GM12878 (cell line): ENCODE data around the gene TMEM163. TPM values are rescaled to one million over a fixed set of nuclear protein-coding genes. Genes with fewer than 3 reads are reported as not detected.

Experiments used
- ATAC-seq: fragments of 200-7000 bp; cut with Tn5 transposase; 3 replicates; pipeline ENCODE4 v1.9.1; 2020; ENCODE audit warnings: mild to moderate bottlenecking, moderate library complexity
- BruUV-seq: library from RNA; stranded (reverse); fragments of 400-500 nt; replicated peaks from 2 replicates; lab custom pipeline; 2021; lab: Mats Ljungman, UMichigan
- CTCF ChIA-PET: fragments of 300-600 bp; sonication (Branson Sonifier 250); formaldehyde crosslinking; extraction: SDS; loops from one replicate; lab custom pipeline; 2021; ENCODE audit warnings: inconsistent platforms; lab: Yijun Ruan, JAX
- POLR2A ChIA-PET: fragments of 350-600 bp; formaldehyde crosslinking; extraction: SDS; loops from one replicate; lab custom pipeline; 2021; ENCODE audit warnings: inconsistent platforms; lab: Charles Lee
- RAD21 ChIA-PET: fragments of 300-600 bp; sonication (Branson Sonifier 250); formaldehyde crosslinking; loops from one replicate; lab custom pipeline; 2023; ENCODE audit warnings: antibody characterized with exemption; ENCODE audit not compliant: unreplicated experiment; lab: Charles Lee
- SMC1A ChIA-PET: fragments of 300-600 bp; sonication (Branson Sonifier 250); formaldehyde crosslinking; loops from one replicate; lab custom pipeline; 2023; ENCODE audit not compliant: unreplicated experiment, uncharacterized antibody; lab: Charles Lee
- DNase-seq: peaks from one replicate; pipeline ENCODE4 v3.0.0-alpha.2; 2011; ENCODE audit warnings: low read depth, low spot score
- FAIRE-seq: peaks from 3 replicates; lab custom pipeline; 2011; peaks lifted over from hg19 to GRCh38; lab: Jason Lieb, UNC
- H2AFZ ChIP-seq: 2 replicates; pipeline ENCODE4 v1.6.0; 2011; ENCODE audit warnings: low read depth, low read length, control low read depth; ENCODE audit not compliant: control insufficient read depth
- H3K27ac ChIP-seq: 2 replicates; pipeline ENCODE4 v1.5.1; 2011; ENCODE audit warnings: control low read depth; ENCODE audit not compliant: control insufficient read depth, insufficient read depth
- H3K27me3 ChIP-seq, 2 experiments: replicated peaks in 1 of 2; 2 replicates each; pipeline versions ENCODE4 v1.6.0 to v1.6.1; 2011; ENCODE audit warnings: low read length in 1 of 2; ENCODE audit not compliant: control insufficient read depth in 2 of 2, insufficient read depth in 2 of 2
- H3K36me3 ChIP-seq, 2 experiments: 2 replicates each; pipeline ENCODE4 v1.5.1; 2011; ENCODE audit warnings: low read length in 1 of 2; ENCODE audit not compliant: control insufficient read depth in 2 of 2, insufficient read depth in 2 of 2
- H3K4me1 ChIP-seq: 2 replicates; pipeline ENCODE4 v1.6.1; 2011; ENCODE audit warnings: mild to moderate bottlenecking, low read length, moderate library complexity, mixed read lengths; ENCODE audit not compliant: control insufficient read depth, insufficient read depth
- H3K4me2 ChIP-seq: 2 replicates; pipeline ENCODE4 v1.6.0; 2011; ENCODE audit warnings: control low read depth; ENCODE audit not compliant: control insufficient read depth, insufficient read depth
- H3K4me3 ChIP-seq: fragments of 200-600 bp; sonication (generic); 2 replicates; pipeline ENCODE4 v1.5.1; 2016
- H3K79me2 ChIP-seq: 2 replicates; pipeline ENCODE4 v1.6.0; 2011; ENCODE audit warnings: low read length; ENCODE audit not compliant: control insufficient read depth, insufficient read depth
- H3K9ac ChIP-seq: 2 replicates; pipeline ENCODE4 v1.8.0; 2011; ENCODE audit warnings: low read length, control low read depth, mixed read lengths; ENCODE audit not compliant: control insufficient read depth, insufficient read depth
- H3K9me3 ChIP-seq: replicated peaks from 3 replicates; pipeline ENCODE4 v1.5.1; 2011; ENCODE audit warnings: mild to moderate bottlenecking, low read length; ENCODE audit not compliant: control insufficient read depth, insufficient read depth
- H4K20me1 ChIP-seq: 2 replicates; pipeline ENCODE4 v1.6.0; 2011; ENCODE audit not compliant: control insufficient read depth, insufficient read depth
- MAX ChIP-seq: IDR thresholded peaks from 2 replicates; pipeline ENCODE4 v1.6.1; 2012; ENCODE audit warnings: low read depth, low read length, improper control_type of control experiment
- MTA2 ChIP-seq: fragments of 450-650 bp; IDR thresholded peaks from 2 replicates; pipeline ENCODE4 v1.6.1; 2016; ENCODE audit warnings: low read depth, mild to moderate bottlenecking, moderate library complexity
- MYC ChIP-seq: IDR thresholded peaks from 2 replicates; pipeline ENCODE4 v1.6.1; 2011; ENCODE audit warnings: mild to moderate bottlenecking, low read length, moderate library complexity, inconsistent platforms; ENCODE audit not compliant: insufficient read depth, insufficient replicate concordance, insufficient read length, severe bottlenecking
- PBX3 ChIP-seq: IDR thresholded peaks from 2 replicates; pipeline ENCODE4 v1.6.1; 2011; ENCODE audit warnings: mild to moderate bottlenecking, low read depth, low read length, moderate library complexity; ENCODE audit not compliant: insufficient replicate concordance
- POLR2A ChIP-seq: IDR thresholded peaks from 2 replicates; pipeline ENCODE4 v1.6.1; 2011; ENCODE audit warnings: low read depth, mild to moderate bottlenecking, low read length
- SREBF1 ChIP-seq: IDR thresholded peaks from 2 replicates; pipeline ENCODE4 v1.6.1; 2012; ENCODE audit warnings: mild to moderate bottlenecking, low read length
- ZNF384 ChIP-seq: IDR thresholded peaks from 2 replicates; pipeline ENCODE4 v1.6.1; 2012; ENCODE audit warnings: low read depth, mild to moderate bottlenecking, low read length, improper control_type of control experiment, borderline replicate concordance
- WGBS: methylation state at CpG from one replicate; pipeline ENCODE4 v1.1.6; 2016; ENCODE audit warnings: low lambda C conversion rate; ENCODE audit not compliant: insufficient replicate concordance, insufficient coverage; ENCODE audit errors: missing lambda C conversion rate; 5-methylcytosine and 5-hydroxymethylcytosine counted together
- in situ Hi-C: fragments of 300-500 bp; cut with MboI; formaldehyde crosslinking; loops from 9 replicates; pipeline ENCODE4 v1.14.3; 2018; ENCODE audit warnings: mixed read lengths
- intact Hi-C: fragments of 100-400 bp; cut with micrococcal nuclease; formaldehyde crosslinking; loops from one replicate; pipeline ENCODE4 v1.14.2; 2022; ENCODE audit not compliant: unreplicated experiment
- polyA plus RNA-seq, 11 experiments: library from polyadenylated mRNA; depleted of rRNA in 4 of 11; unstranded in 6 of 11; stranded (reverse) in 5 of 11; fragments of >200 nt; fragmentation: Nextera tagmentation in 4 of 11; fragmentation: Illumina TruSeq in 1 of 11; extraction: Ambion mirVana in 4 of 11; extraction: Trizol in 1 of 11; gene quantifications; 1 replicate in 1 of 11; 2 replicates in 10 of 11; pipeline versions ENCODE4 v1.2.1 to v1.2.3, GENCODE V29; 2011 to 2016; ENCODE audit warnings: inconsistent platforms in 2 of 11, missing spikeins in 2 of 11, low read depth in 1 of 11
- total RNA-seq, 4 experiments: library from RNA; depleted of rRNA in 3 of 4; stranded (reverse); fragments of >200 nt in 3 of 4; fragmentation: Illumina TruSeq in 1 of 4; extraction: Trizol in 1 of 4; gene quantifications; 2 replicates each; pipeline versions ENCODE4 v1.2.1 to v1.2.3, GENCODE V29; 2013 to 2021
- TF ChIP-seq, protein P1 (sequence below): IDR thresholded peaks from 2 replicates; pipeline ENCODE4 v1.6.1; 2011; ENCODE audit warnings: low read depth, mild to moderate bottlenecking, low read length, moderate library complexity, borderline replicate concordance; ENCODE audit errors: extremely low read depth
- TF ChIP-seq, protein P2 (sequence below): fragments of 450-650 bp; IDR thresholded peaks from 2 replicates; pipeline ENCODE4 v1.6.1; 2017; ENCODE audit warnings: mild to moderate bottlenecking, moderate library complexity
- TF ChIP-seq, protein P3 (sequence below): fragments of 450-650 bp; IDR thresholded peaks from 2 replicates; pipeline ENCODE4 v1.6.1; 2016; ENCODE audit warnings: mild to moderate bottlenecking, moderate library complexity, borderline replicate concordance

Gene TMEM163
- total and polyA plus RNA-seq, 10 of the 15 experiments (the other 5 are each of a cell fraction or from before 2014, with no cell fraction given): 0.05 to 0.11 (median 0.07) TPM; not detected in 4

DNA sequence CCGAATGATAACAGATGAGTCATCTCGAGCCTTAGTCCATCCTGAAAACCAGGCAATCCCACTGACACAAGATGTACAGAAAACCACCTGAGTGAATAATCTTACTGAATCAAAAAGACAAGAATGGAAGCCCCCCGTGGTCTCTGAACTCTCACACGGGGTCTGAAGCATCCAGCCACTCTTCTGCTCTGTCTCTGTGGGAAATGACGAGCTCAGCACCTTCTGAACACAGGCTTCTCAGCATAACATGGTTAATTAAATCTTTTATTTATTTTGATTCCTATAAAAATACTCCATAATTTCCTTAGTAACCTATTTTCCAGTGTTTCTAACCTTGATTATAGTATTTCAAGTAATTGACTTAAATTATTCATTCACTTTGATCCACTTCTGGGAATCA is 203.7 kb downstream of the TMEM163 start (continued):
- no peak for TF ChIP-seq PBX3

DNA sequence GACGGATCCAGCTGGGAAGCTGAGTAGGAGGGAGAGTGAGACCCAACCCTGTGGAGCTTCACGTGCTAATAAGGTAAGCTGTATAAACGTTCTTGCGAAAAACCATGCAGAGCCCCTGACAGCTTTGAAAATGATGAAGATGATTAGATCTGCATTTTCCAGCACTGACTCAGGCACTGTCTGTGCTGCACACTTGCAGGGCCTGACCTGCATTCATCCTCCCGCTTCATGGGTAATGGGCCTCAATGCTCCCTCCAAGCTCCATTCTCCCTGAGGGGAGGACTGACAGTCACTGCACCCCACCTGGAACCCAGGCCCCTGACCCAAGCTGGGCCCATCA is 205.4 kb downstream of the TMEM163 start:
- ChIA-PET CTCF (no interaction called here), POLR2A (no interaction called here), SMC1A (no interaction called here), RAD21 (no interaction called here)
- FAIRE-seq: no peak
- H3K27ac ChIP-seq: no peak overlapping the region
- no peaks in the 10 kb centered on the region for H3K4me1 ChIP-seq
- BruUV-seq: no TSS peak
- no peak for DNase-seq
- WGBS: 48% methylated on average over 5 of the region's 5 CpGs
- in situ Hi-C loops (no loop called here), intact Hi-C loops (no loop called here)
- ATAC-seq: no peak
- no peaks in the 10 kb centered on the region for H3K9me3 ChIP-seq
- H4K20me1 ChIP-seq: no peaks in the 10 kb centered on the region
- H3K79me2 ChIP-seq: no peaks in the 10 kb centered on the region
- no peaks in the 10 kb centered on the region for H3K36me3 ChIP-seq
- no peak overlapping the region for H3K9ac ChIP-seq
- H2AFZ ChIP-seq: no peak overlapping the region
- H3K27me3 ChIP-seq: peaks cover 0 to 1% of the 10 kb centered on the region in 2 experiments; a peak in 2 of 4 replicates
- H3K4me2 ChIP-seq: no peak overlapping the region
- no peak overlapping the region for H3K4me3 ChIP-seq
- TF ChIP-seq, protein P1, sequence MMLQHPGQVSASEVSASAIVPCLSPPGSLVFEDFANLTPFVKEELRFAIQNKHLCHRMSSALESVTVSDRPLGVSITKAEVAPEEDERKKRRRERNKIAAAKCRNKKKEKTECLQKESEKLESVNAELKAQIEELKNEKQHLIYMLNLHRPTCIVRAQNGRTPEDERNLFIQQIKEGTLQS: no peak
- TF ChIP-seq MTA2: no peak
- no peak for TF ChIP-seq POLR2A
- no peak for TF ChIP-seq MAX
- TF ChIP-seq ZNF384: no peak
- TF ChIP-seq, protein P2, sequence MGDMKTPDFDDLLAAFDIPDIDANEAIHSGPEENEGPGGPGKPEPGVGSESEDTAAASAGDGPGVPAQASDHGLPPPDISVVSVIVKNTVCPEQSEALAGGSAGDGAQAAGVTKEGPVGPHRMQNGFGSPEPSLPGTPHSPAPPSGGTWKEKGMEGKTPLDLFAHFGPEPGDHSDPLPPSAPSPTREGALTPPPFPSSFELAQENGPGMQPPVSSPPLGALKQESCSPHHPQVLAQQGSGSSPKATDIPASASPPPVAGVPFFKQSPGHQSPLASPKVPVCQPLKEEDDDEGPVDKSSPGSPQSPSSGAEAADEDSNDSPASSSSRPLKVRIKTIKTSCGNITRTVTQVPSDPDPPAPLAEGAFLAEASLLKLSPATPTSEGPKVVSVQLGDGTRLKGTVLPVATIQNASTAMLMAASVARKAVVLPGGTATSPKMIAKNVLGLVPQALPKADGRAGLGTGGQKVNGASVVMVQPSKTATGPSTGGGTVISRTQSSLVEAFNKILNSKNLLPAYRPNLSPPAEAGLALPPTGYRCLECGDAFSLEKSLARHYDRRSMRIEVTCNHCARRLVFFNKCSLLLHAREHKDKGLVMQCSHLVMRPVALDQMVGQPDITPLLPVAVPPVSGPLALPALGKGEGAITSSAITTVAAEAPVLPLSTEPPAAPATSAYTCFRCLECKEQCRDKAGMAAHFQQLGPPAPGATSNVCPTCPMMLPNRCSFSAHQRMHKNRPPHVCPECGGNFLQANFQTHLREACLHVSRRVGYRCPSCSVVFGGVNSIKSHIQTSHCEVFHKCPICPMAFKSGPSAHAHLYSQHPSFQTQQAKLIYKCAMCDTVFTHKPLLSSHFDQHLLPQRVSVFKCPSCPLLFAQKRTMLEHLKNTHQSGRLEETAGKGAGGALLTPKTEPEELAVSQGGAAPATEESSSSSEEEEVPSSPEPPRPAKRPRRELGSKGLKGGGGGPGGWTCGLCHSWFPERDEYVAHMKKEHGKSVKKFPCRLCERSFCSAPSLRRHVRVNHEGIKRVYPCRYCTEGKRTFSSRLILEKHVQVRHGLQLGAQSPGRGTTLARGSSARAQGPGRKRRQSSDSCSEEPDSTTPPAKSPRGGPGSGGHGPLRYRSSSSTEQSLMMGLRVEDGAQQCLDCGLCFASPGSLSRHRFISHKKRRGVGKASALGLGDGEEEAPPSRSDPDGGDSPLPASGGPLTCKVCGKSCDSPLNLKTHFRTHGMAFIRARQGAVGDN: no peak
- TF ChIP-seq, protein P3, sequence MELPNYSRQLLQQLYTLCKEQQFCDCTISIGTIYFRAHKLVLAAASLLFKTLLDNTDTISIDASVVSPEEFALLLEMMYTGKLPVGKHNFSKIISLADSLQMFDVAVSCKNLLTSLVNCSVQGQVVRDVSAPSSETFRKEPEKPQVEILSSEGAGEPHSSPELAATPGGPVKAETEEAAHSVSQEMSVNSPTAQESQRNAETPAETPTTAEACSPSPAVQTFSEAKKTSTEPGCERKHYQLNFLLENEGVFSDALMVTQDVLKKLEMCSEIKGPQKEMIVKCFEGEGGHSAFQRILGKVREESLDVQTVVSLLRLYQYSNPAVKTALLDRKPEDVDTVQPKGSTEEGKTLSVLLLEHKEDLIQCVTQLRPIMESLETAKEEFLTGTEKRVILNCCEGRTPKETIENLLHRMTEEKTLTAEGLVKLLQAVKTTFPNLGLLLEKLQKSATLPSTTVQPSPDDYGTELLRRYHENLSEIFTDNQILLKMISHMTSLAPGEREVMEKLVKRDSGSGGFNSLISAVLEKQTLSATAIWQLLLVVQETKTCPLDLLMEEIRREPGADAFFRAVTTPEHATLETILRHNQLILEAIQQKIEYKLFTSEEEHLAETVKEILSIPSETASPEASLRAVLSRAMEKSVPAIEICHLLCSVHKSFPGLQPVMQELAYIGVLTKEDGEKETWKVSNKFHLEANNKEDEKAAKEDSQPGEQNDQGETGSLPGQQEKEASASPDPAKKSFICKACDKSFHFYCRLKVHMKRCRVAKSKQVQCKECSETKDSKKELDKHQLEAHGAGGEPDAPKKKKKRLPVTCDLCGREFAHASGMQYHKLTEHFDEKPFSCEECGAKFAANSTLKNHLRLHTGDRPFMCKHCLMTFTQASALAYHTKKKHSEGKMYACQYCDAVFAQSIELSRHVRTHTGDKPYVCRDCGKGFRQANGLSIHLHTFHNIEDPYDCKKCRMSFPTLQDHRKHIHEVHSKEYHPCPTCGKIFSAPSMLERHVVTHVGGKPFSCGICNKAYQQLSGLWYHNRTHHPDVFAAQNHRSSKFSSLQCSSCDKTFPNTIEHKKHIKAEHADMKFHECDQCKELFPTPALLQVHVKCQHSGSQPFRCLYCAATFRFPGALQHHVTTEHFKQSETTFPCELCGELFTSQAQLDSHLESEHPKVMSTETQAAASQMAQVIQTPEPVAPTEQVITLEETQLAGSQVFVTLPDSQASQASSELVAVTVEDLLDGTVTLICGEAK: no peak
- no peak for TF ChIP-seq MYC
- TF ChIP-seq SREBF1: no peak
